Upper lobe of left lung (tissue), 6 donors: ENCODE results near the gene HS3ST5. TPM values are rescaled to one million over a fixed set of nuclear protein-coding genes. Genes with fewer than 3 reads are reported as not detected.

ENCODE experiments used
- ATAC-seq, 2 donors: fragments of 200-7000 bp; cut with Tn5 transposase; one replicate each; pipeline ENCODE4 v1.9.1; 2022; ENCODE audit warnings: mild to moderate bottlenecking in 2 of 2, moderate library complexity in 2 of 2; ENCODE audit not compliant: low FRiP score in 2 of 2
- DNase-seq, 2 donors: peaks; one replicate each; pipeline ENCODE4 v3.0.0-alpha.2; 2019 to 2020
- H3K27ac ChIP-seq, 4 donors: fragments of 200-600 bp; sonication (generic); one replicate each; pipeline ENCODE4 v1.5.1; 2016 to 2019
- H3K27me3 ChIP-seq, 4 donors: fragments of 200-600 bp; sonication (generic); one replicate each; pipeline ENCODE4 v1.5.1; 2017 to 2019
- H3K36me3 ChIP-seq, 4 donors: fragments of 200-600 bp; sonication (generic); one replicate each; pipeline ENCODE4 v1.5.1; 2016 to 2019
- H3K4me1 ChIP-seq, 4 donors: fragments of 200-600 bp; sonication (generic); one replicate each; pipeline ENCODE4 v1.5.1; 2018 to 2019
- H3K4me3 ChIP-seq, 4 donors: fragments of 200-600 bp; sonication (generic); one replicate each; pipeline ENCODE4 v1.5.1; 2017 to 2019; ENCODE audit warnings: mild to moderate bottlenecking in 2 of 4, moderate library complexity in 1 of 4
- H3K9me3 ChIP-seq, 4 donors: fragments of 200-600 bp; sonication (generic); one replicate each; pipeline ENCODE4 v1.5.1; 2018 to 2019
- CTCF ChIP-seq, 6 experiments: fragments of 450-650 bp in 4 of 6; fragments of 200-600 bp in 2 of 6; sonication (generic) in 2 of 6; IDR thresholded peaks; one replicate each; pipeline ENCODE4 v1.5.1; 2016 to 2019; ENCODE audit warnings: antibody characterized with exemption in 6 of 6
- EP300 ChIP-seq, 4 donors: sonication (generic); formaldehyde crosslinking; IDR thresholded peaks; one replicate each; pipeline ENCODE4 v1.5.1; 2017; ENCODE audit warnings: antibody characterized with exemption in 4 of 4, control low read depth in 2 of 4
- POLR2A ChIP-seq, 4 donors: fragments of 450-650 bp; IDR thresholded peaks; one replicate each; pipeline ENCODE4 v1.5.1; 2016 to 2017; ENCODE audit warnings: antibody characterized with exemption in 4 of 4, mild to moderate bottlenecking in 2 of 4
- POLR2AphosphoS5 ChIP-seq, 2 donors: sonication (generic); formaldehyde crosslinking; IDR thresholded peaks; one replicate each; pipeline ENCODE4 v1.5.1; 2017; ENCODE audit warnings: antibody characterized with exemption in 2 of 2
- WGBS, 2 donors: methylation state at CpG; one replicate each; pipeline ENCODE4 v1.1.5; 2017 to 2018; 5-methylcytosine and 5-hydroxymethylcytosine counted together
- total RNA-seq, 6 donors: library from RNA; depleted of rRNA in 4 of 6; stranded (reverse); fragments of >200 nt in 4 of 6; gene quantifications; one replicate each; pipeline versions ENCODE4 v1.1.0 to v1.2.1, GENCODE V29; 2016 to 2021
- donor health status: DM: no; HTN: no; CAD: no; lungs with moderate emphysema.
- donor health status: DM: no; HTN: yes; CAD: no; lungs with severe emphysema.

Gene HS3ST5
- total RNA-seq, 6 donors from 2014 or later = 0.17 to 0.52 (median 0.30) TPM; not detected in 1

GRCh38 chr6:114108119-114109002 lies 234.5 kb downstream of the HS3ST5 start:
- no peaks in the 10 kb centered on the region for H3K27me3 ChIP-seq
- TF ChIP-seq CTCF (IDR thresholded peaks at IDR 0.05) (peak in 5 of 6 experiments; percentile 12 to 40 (median 32)), POLR2A (IDR thresholded peaks at IDR 0.05) (no peak)
- H3K4me3 ChIP-seq = no peak overlapping the region
- peak in 1 of 2 donors; percentile 46 for DNase-seq
- 38 to 43% methylated on average over 11 of the region's 11 CpGs for WGBS, 2 donors
- no peaks in the 10 kb centered on the region for H3K9me3 ChIP-seq
- no peak overlapping the region for H3K27ac ChIP-seq
- no peaks in the 10 kb centered on the region for H3K36me3 ChIP-seq
- ATAC-seq = peak; percentile 68 to 70
- H3K4me1 ChIP-seq = no peaks in the 10 kb centered on the region

- H3K4me3 ChIP-seq = no peak overlapping the region
- TF ChIP-seq EP300 (IDR thresholded peaks at IDR 0.05) = no peak
- TF ChIP-seq CTCF (IDR thresholded peaks at IDR 0.05) = no peak
- TF ChIP-seq POLR2AphosphoS5 (IDR thresholded peaks at IDR 0.05) = no peak
- TF ChIP-seq POLR2A (IDR thresholded peaks at IDR 0.05) = no peak
- WGBS, 2 donors = 80 to 83% methylated on average over 3 of the region's 3 CpGs
- H3K27me3 ChIP-seq = no peaks in the 10 kb centered on the region
- no peaks in the 10 kb centered on the region for H3K36me3 ChIP-seq
- H3K4me1 ChIP-seq = no peaks in the 10 kb centered on the region
- DNase-seq (no peak), ATAC-seq (no peak)
- no peaks in the 10 kb centered on the region for H3K9me3 ChIP-seq
- no peak overlapping the region for H3K27ac ChIP-seq
These were observed 236.8 kb downstream of the HS3ST5 start for GRCh38 chr6:114106020-114106419.

- no peaks in the 10 kb centered on the region for H3K36me3 ChIP-seq
These were observed 241.6 kb downstream of the HS3ST5 start for GRCh38 chr6:114101255-114101654.

GRCh38 chr6:114100215-114100994 lies 242.4 kb downstream of the HS3ST5 start:
- TF ChIP-seq POLR2AphosphoS5 (IDR thresholded peaks at IDR 0.05) = no peak
- TF ChIP-seq POLR2A (IDR thresholded peaks at IDR 0.05) = no peak
- TF ChIP-seq EP300 (IDR thresholded peaks at IDR 0.05) = no peak
- TF ChIP-seq CTCF (IDR thresholded peaks at IDR 0.05) = no peak

More at GRCh38 chr6:114101255-114101654, 241.6 kb downstream of the HS3ST5 start:
- no peaks in the 10 kb centered on the region for H3K9me3 ChIP-seq
- DNase-seq = no peak
- no peak for TF ChIP-seq POLR2A (IDR thresholded peaks at IDR 0.05)
- TF ChIP-seq POLR2AphosphoS5 (IDR thresholded peaks at IDR 0.05) = no peak
- TF ChIP-seq EP300 (IDR thresholded peaks at IDR 0.05) = no peak
- no peak for TF ChIP-seq CTCF (IDR thresholded peaks at IDR 0.05)
- H3K4me3 ChIP-seq = no peak overlapping the region
- H3K4me1 ChIP-seq = no peaks in the 10 kb centered on the region
- H3K27ac ChIP-seq = no peak overlapping the region
- no peak for ATAC-seq
- 16 to 25% methylated on average over 1 of the region's 1 CpG for WGBS, 2 donors
- no peaks in the 10 kb centered on the region for H3K27me3 ChIP-seq

More at GRCh38 chr6:114100215-114100994, 242.4 kb downstream of the HS3ST5 start:
- 70% methylated on average over 10 of the region's 10 CpGs for WGBS, 2 donors
- no peak overlapping the region for H3K4me3 ChIP-seq
- ATAC-seq = no peak
- no peak overlapping the region for H3K27ac ChIP-seq
- DNase-seq = no peak
- H3K4me1 ChIP-seq = no peaks in the 10 kb centered on the region
- H3K9me3 ChIP-seq = no peaks in the 10 kb centered on the region
- H3K27me3 ChIP-seq = no peaks in the 10 kb centered on the region
- no peaks in the 10 kb centered on the region for H3K36me3 ChIP-seq
